Transverse colon (tissue), 4 donors: Measurements from ENCODE around the gene FAM20A. TPM values are rescaled to one million over a fixed set of nuclear protein-coding genes. Genes with fewer than 3 reads are reported as not detected.

Source experiments
- DNase-seq: peaks from one replicate; pipeline ENCODE4 v3.0.0-alpha.2; 2019
- H3K27ac ChIP-seq, 4 donors: fragments of 200-600 bp; sonication (generic); 2 replicates each; pipeline ENCODE4 v1.5.1; 2016 to 2018; ENCODE audit warnings: inconsistent platforms in 4 of 4
- H3K27me3 ChIP-seq: fragments of 200-600 bp; sonication (generic); 2 replicates; pipeline ENCODE4 v1.5.1; 2017; ENCODE audit warnings: inconsistent platforms
- H3K36me3 ChIP-seq, 4 donors: fragments of 200-600 bp; sonication (generic); 2 replicates each; pipeline ENCODE4 v1.5.1; 2017 to 2019; ENCODE audit warnings: inconsistent platforms in 4 of 4
- H3K4me1 ChIP-seq, 4 donors: fragments of 200-600 bp; sonication (generic); 2 replicates each; pipeline ENCODE4 v1.5.1; 2017 to 2020; ENCODE audit warnings: inconsistent platforms in 4 of 4
- H3K4me3 ChIP-seq, 4 donors: fragments of 200-600 bp; sonication (generic); 1 replicate in 1 of 4; 2 replicates in 3 of 4; pipeline versions ENCODE4 v1.5.1 to v1.6.1; 2017 to 2019; ENCODE audit warnings: inconsistent platforms in 4 of 4
- H3K9me3 ChIP-seq, 2 donors: fragments of 200-600 bp; sonication (generic); 2 replicates each; pipeline ENCODE4 v1.5.1; 2017 to 2019; ENCODE audit warnings: inconsistent platforms in 2 of 2
- CTCF ChIP-seq, 5 experiments: fragments of 200-600 bp in 3 of 5; fragments of 450-650 bp in 2 of 5; sonication (generic) in 3 of 5; IDR thresholded peaks; 1 replicate in 2 of 5; 2 replicates in 3 of 5; pipeline ENCODE4 v1.5.1; 2016 to 2017; ENCODE audit warnings: antibody characterized with exemption in 5 of 5, inconsistent platforms in 3 of 5, mild to moderate bottlenecking in 2 of 5, moderate library complexity in 1 of 5
- EP300 ChIP-seq: sonication (generic); formaldehyde crosslinking; IDR thresholded peaks from one replicate; pipeline ENCODE4 v1.6.1; 2017; ENCODE audit warnings: antibody characterized with exemption, low read depth
- POLR2A ChIP-seq: fragments of 450-650 bp; IDR thresholded peaks from one replicate; pipeline ENCODE4 v1.6.1; 2016; ENCODE audit warnings: antibody characterized with exemption, mild to moderate bottlenecking, moderate library complexity
- POLR2AphosphoS5 ChIP-seq, 3 donors: sonication (generic); formaldehyde crosslinking; IDR thresholded peaks; one replicate each; pipeline ENCODE4 v1.6.1; 2016; ENCODE audit warnings: antibody characterized with exemption in 3 of 3
- WGBS, 2 donors: methylation state at CpG; one replicate each; pipeline ENCODE4 v1.1.5; 2018; ENCODE audit warnings: low coverage in 1 of 2; 5-methylcytosine and 5-hydroxymethylcytosine counted together
- in situ Hi-C, 4 donors: fragments of 200-750 bp; cut with MboI; loops; one replicate each; pipeline versions ENCODE4 v1.15.0 to v1.15.1; 2017; ENCODE audit warnings: low sequenced_read_pairs in 3 of 4, low pct_ligation_motif_present in 1 of 4, low pct_unique_long_range_greater_than_20kb in 1 of 4
- intact Hi-C: fragments of 100-400 bp; cut with DNase I; formaldehyde crosslinking; loops from one replicate; pipeline ENCODE4 v1.15.1; 2023; ENCODE audit warnings: low total_unique reads
- total RNA-seq, 4 donors: library from RNA; depleted of rRNA; stranded (reverse); fragments of >200 nt; gene quantifications; one replicate each; pipeline ENCODE4 v1.1.0, GENCODE V29; 2016

Gene FAM20A
- total RNA-seq, 4 donors from 2014 or later = 1.5 to 4.1 (median 3.5) TPM

DNA sequence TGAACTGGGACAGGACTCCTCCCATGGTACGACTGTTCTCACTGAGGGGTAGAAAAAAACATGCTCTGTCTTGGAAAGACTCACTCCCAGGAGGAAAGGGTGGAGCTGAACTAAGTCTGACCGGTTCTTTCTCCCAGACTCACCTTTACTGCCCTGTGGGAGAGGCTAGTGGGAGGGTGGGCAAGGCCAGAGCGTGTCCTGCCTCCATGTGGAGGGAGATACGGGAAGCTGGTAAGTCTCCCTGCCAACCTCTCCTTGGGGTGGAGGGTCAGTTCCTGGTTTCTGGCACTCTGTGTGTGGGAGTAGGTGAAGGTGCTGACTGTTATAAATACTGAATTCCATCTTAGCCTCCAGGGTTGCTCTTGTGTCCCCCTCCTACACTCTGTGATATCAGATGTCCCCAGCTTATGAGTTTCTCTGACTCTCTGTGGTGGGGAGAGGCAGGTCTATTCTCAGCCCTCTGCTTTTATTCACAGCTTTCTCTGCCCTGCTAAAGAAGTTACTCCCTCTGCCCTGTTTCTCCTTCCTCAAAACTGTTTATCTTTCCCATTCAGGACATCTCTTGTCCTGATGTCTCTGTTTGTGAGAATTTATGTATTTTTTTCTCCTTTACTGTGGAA, 26.9 kb upstream of the FAM20A start:
- Histone ChIP-seq H3K36me3 (no peaks in the 10 kb centered on the region), H3K27ac (no peak overlapping the region), H3K4me1 (peaks cover 0 to 7% (median 0%) of the 10 kb centered on the region in 4 donors), H3K4me3 (no peak overlapping the region), H3K9me3 (no peaks in the 10 kb centered on the region), H3K27me3 (no peaks in the 10 kb centered on the region)
- in situ Hi-C loops (no loop called here), intact Hi-C loops (no loop called here)
- TF ChIP-seq POLR2AphosphoS5 (IDR thresholded peaks at IDR 0.05) (no peak), POLR2A (no peak), CTCF (IDR thresholded peaks at IDR 0.05) (no peak), EP300 (no peak)
- WGBS, 2 donors = 36% methylated on average over 4 of the region's 4 CpGs; no CpG with 5 or more reads in 1 of the 2 donors
- peak; percentile 10 for DNase-seq

GRCh38 chr17:68624381-68624780, 23.2 kb upstream of the FAM20A start:
- peaks cover 0 to 7% (median 0%) of the 10 kb centered on the region in 4 donors for H3K4me1 ChIP-seq
- H3K36me3 ChIP-seq = no peaks in the 10 kb centered on the region
- H3K27ac ChIP-seq = no peak overlapping the region
- no peak for DNase-seq
- no peak for TF ChIP-seq CTCF (IDR thresholded peaks at IDR 0.05)
- no peak for TF ChIP-seq EP300
- no peak for TF ChIP-seq POLR2AphosphoS5 (IDR thresholded peaks at IDR 0.05)
- no peak for TF ChIP-seq POLR2A
- intact Hi-C loops (no loop called here), in situ Hi-C loops (no loop called here)
- no peaks in the 10 kb centered on the region for H3K9me3 ChIP-seq
- WGBS, 2 donors = 83 to 86% methylated on average over 1 of the region's 1 CpG
- no peak overlapping the region for H3K4me3 ChIP-seq
- no peaks in the 10 kb centered on the region for H3K27me3 ChIP-seq

GRCh38 chr17:68623811-68624210, 22.6 kb upstream of the FAM20A start:
- intact Hi-C loops (no loop called here), in situ Hi-C loops (no loop called here)
- Histone ChIP-seq H3K9me3 (no peaks in the 10 kb centered on the region), H3K4me1 (peaks cover 0 to 7% (median 0%) of the 10 kb centered on the region in 4 donors), H3K4me3 (no peak overlapping the region), H3K27ac (no peak overlapping the region), H3K36me3 (no peaks in the 10 kb centered on the region), H3K27me3 (no peaks in the 10 kb centered on the region)
- no peak for TF ChIP-seq CTCF (IDR thresholded peaks at IDR 0.05)
- TF ChIP-seq POLR2A = no peak
- no peak for TF ChIP-seq EP300
- no peak for TF ChIP-seq POLR2AphosphoS5 (IDR thresholded peaks at IDR 0.05)
- WGBS, 2 donors = 77% methylated on average over 7 of the region's 7 CpGs; no CpG with 5 or more reads in 1 of the 2 donors
- DNase-seq = no peak

DNA sequence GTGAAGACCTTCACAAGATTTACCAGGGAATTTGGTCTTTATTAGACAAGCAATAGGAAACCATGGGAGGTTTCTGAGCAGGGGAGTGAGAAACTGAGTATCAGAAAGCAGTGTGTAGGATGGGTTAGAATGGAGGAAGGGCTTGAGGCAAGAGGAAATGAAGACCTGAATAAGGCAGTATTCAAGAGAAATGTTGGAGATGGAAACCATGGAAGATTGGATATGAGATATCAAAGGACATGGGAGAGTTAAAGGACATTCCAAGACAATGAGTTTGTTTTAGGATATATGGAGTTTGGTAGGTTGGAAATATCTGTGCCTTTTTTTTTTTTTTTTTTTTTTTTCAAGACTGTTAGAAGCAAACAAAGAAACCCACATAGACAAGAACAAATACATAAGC, 21.3 kb upstream of the FAM20A start:
- Histone ChIP-seq H3K9me3 (no peaks in the 10 kb centered on the region), H3K27me3 (no peaks in the 10 kb centered on the region), H3K27ac (no peak overlapping the region), H3K36me3 (no peaks in the 10 kb centered on the region), H3K4me3 (no peak overlapping the region), H3K4me1 (no peaks in the 10 kb centered on the region)
- intact Hi-C loops (no loop called here), in situ Hi-C loops (no loop called here)
- DNase-seq = no peak
- TF ChIP-seq POLR2A (no peak), CTCF (IDR thresholded peaks at IDR 0.05) (no peak), EP300 (no peak), POLR2AphosphoS5 (IDR thresholded peaks at IDR 0.05) (no peak)
